Renal pelvis (tissue), 4 donors: ENCODE measurements around the gene LAPTM4A. TPM values are rescaled to one million over a fixed set of nuclear protein-coding genes. Genes with fewer than 3 reads are reported as not detected.

ENCODE experiments used
- DNase-seq: peaks from one replicate; pipeline ENCODE4 v3.0.0-alpha.2; 2013
- polyA plus RNA-seq, 3 donors: library from polyadenylated mRNA; unstranded; fragments of 120-200 nt; gene quantifications; one replicate each; pipeline ENCODE4 v1.2.1, GENCODE V29; 2013; ENCODE audit not compliant: insufficient read length in 3 of 3

Gene LAPTM4A
- polyA plus RNA-seq, 3 donors = 399 to 441 (median 432) TPM

- DNase-seq = no peak
Measured at GRCh38 chr2:20027705-20028434, 23.6 kb downstream of the LAPTM4A start.

DNA sequence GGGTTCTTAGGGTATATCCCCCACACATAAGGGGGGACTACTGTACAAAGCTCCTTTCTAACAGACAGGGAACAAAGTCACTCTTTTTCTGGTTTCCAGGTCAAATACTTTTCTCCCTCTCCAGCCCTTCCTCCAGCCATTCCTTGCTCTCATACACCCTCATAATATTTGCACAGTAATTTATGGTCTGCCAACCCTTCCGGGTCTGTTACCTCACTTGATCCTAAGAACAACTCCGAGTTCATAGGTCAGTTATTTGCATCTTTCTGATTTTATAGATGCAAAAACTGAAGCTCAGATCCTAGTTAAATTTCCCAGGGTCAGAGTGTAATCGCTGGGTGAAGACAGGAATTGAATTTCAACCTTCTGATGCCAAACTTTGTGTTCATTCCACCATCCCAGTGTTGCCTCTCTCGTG, 24.2 kb downstream of the LAPTM4A start:
- no peak for DNase-seq

- no peak for DNase-seq
Measured at GRCh38 chr2:20025065-20025786, 26.2 kb downstream of the LAPTM4A start.

GRCh38 chr2:20023688-20024087, 27.7 kb downstream of the LAPTM4A start:
- DNase-seq = no peak

DNA sequence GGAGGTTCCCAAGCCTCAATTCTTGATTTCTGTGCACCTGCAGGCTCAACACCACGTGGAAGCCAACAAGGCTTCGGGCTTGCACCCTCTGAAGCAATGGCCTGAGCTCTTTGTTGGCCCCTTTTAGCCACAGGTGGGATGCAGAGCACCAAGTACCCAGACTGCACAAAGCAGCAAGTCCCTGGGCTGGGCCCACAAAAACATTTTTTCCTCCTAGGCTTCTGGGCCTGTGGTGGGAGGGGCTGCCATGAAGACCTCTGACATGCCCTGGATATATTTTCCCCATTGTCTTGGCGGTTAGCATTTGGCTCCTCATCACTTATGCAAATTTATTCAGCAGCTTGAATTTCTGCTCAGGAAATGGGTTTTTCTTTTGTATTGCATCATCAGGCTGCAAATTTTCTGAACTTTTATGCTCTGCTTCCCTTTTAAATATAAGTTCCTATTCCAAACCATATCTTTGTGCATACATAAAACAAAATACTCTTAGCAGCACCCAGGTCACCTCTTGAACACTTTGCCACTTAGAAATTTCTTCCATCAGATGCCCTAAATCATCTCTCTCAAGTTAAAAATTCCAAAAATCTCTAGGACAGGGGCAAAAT, 29.9 kb downstream of the LAPTM4A start:
- DNase-seq = no peak

DNA sequence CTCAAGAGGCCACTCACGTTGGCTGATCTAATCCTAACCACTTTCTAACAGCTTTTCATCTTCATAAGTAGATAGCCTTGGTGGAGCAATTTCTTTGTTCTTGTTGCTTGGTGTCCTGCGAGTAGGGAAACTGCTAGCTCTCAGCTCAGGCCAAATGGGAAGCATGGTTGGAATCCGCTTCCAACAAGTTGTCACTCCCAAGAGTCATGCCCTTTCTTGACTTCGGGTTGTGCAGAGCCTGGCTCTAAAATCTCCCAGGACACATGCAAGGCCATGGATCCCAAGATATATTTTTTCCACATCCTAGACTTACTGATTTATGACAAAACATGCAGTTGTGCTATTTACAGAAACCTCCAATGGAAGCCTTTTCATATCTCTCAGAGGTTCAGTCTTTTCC, 31.7 kb downstream of the LAPTM4A start:
- DNase-seq = no peak

DNA sequence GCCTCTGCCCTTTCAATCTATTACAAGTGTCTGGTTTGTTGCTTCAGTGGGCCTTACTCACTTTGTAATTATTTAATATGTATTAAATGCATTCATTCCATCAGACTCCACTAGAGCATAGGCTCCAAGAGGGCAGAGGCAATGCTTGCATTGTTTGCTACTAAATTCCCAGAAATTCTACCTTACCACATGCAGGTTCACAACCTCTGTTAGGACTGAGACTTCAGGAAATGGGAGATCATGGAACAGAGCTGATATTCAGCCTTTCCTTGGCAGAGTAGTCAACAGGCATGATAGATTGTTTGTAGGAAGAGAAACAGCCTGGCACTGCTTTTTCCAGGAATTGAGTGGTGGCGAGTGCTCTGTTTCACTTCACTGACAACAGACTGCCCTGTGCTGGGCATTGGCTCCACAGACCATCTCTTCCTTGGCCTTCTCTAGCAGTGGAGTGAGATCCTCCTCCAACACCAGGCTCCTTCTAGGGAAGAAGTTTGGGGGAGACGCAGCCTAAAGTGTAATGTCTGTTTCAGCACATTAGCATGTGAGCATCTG, 32.8 kb downstream of the LAPTM4A start:
- no peak for DNase-seq

DNA sequence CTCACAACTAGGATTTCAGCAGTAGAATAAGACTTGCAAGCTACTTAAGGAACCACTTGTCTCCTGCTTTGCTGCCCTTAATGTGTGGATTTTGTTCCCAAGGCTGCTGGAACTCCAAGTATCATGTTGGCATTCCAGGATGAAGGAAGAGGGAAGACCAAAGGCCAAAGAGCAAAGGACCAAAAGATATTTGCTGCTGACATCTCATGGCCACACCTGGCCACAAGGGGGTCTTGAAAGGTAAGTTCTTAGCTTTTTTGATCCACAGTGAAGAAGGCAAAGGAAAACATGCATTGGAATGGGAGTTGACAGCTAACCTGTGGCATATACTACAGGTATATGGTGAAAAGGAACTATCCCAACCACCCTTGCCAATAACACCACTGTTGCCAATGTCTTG, 35.1 kb downstream of the LAPTM4A start:
- DNase-seq = no peak

DNA sequence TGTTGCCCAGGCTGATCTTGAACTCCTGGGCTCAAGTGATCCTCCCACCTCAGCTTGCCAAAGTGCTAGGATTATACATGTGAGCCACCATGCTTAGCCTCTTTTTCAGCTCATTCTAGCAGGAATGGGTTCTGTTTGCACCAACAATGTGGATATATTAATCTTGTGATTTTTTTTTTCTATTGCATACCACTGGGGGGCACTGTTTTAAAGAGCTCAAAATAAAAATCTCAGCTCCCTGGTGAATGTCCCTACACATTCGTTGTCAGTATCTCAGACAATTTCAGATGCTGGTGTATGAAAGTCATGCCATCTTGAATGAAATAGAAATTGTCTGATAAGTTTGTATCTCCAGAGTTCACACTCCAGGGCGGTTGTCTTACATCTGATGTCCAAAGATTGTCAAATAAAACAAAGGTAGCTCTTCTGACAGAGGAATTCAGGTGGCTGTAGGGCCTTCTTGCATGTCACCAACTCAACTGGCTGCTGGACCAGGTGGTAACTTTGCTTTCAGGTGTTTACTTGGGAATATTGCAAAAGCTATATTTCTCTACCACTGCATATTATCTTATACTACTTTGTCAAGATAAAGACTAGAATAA, 35.8 kb downstream of the LAPTM4A start:
- DNase-seq = peak; percentile 59

DNA sequence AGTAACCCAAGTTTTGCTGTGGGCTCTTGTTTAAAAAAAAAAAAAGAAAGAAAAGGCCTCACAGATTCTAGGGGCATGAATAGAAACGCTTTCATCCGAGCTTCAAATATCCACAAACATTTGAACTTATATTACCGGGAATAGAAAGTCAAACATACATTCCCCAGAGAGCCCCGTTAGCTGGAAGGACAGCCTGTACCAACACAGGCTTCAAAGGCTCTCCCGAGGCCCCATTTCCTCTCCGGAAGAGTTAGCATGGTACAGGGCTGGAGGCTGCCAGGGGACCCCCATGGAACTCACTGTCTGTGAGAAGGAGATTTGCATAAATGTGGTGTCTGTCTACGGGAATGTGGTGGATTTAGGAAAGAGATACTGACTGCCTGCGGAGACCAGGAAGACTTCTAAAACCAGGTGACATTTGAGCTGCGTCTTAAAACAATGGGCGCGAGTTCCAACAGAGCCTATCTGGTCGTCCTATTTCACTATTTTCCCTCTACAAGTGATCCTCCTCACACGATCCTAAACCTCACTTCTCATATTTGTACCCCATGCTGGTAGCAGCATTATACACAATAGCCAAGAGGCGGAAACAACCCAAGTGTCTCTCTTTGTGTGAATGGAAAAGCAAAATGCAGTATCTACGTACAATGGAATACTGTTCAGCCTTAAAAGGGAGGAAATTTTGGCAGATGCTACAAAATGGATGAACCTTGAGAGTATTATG, 38.1 kb downstream of the LAPTM4A start:
- DNase-seq = no peak

GRCh38 chr2:20012282-20013125, 38.9 kb downstream of the LAPTM4A start, which contains the start of gene MATN3:
MATN3 (minus strand) TSS chr2:20012668; CDS start chr2:20012631, 37 bp downstream.
- no peak for DNase-seq

DNA sequence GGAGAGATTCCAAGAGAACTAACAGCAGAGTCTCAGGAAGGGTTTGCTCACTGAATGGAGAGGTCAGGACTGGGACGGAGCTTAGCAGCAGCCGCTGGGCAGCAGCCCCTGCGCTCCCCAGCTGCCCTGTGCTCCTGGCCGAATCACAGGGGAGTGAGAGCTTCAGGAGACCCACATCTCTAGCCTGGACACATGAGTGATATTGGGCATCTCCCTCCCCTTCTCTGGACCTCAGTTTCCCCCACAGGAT, 39.5 kb downstream of the LAPTM4A start:
- DNase-seq = no peak

DNA sequence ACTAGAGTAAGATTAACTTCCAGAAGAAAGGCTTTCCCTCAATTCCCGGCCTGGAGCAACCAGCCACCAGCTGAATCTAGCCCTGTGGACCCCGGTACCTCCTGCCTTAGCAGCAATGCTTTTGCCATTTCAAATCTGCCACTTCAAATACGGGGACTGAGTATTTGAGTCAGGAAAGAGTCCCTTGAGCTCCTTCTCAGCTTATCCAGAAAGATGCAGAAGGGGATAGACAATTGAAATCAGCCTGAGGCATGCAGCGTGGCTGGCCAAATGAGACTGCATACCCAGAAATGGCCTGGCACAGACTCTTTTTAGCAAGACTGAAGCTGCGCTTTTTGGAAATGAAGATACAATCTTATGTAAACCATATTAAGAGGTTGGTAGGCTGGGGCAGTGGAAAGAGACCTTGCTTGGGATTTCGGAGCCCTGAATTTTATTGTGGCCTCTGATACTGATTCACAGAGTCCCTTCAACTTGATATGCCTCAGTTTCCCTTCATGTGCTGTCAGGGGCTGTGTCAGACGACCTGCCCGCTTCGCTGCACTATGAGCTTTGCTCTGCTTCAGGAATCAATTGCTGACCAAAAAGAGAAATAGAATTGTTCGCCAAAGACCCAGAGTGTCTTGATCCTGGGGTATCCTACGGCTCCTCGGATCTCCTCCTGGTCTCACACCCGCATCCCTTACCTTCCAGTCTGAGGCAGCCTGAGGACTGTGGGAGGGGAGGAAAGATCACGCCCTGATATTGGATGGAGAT, 40.0 kb downstream of the LAPTM4A start:
- DNase-seq = no peak

DNA sequence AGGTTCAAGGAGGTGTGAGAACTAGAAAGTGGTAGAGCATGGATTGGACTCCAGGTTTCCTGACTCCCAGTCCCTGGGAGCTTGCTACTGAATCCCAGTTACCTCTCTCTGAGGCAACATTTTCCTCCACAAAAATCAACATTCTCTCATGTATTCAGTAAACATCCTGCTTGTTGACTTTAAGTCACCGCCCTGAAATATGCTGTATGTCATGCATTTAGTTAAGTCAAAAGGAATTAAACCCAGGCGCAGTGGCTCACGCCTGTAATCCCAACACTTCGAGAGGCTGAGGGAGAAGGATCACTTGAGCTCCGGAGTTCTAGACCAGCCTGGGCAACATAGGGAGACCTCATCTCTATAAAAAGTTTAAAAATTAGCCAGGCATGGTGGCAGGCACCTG, 42.7 kb downstream of the LAPTM4A start:
- DNase-seq = no peak

- DNase-seq = no peak
Measured at GRCh38 chr2:20005891-20006470, 45.4 kb downstream of the LAPTM4A start.

- DNase-seq = no peak
Measured at GRCh38 chr2:20005067-20005627, 46.3 kb downstream of the LAPTM4A start.

GRCh38 chr2:20001361-20001863, 50.0 kb downstream of the LAPTM4A start:
- no peak for DNase-seq

DNA sequence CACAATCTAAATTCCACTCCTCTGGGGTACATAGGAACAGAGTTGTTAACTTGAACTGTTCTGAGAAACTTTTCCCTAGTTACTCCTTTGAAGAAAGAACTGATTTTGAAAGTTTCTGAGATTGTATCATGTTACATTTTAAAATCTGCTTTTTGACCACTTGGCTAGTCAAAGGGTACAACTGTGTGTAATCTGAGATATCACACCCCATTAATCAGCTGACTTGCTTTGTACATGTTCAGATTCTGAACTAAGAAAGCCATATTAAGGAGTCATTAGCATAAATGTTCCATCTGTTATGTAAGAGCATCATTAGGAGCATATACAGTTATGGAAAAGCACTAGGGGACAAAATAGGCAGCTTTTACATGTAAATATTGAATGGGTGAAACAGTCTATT, 57.7 kb downstream of the LAPTM4A start:
- DNase-seq = no peak

DNA sequence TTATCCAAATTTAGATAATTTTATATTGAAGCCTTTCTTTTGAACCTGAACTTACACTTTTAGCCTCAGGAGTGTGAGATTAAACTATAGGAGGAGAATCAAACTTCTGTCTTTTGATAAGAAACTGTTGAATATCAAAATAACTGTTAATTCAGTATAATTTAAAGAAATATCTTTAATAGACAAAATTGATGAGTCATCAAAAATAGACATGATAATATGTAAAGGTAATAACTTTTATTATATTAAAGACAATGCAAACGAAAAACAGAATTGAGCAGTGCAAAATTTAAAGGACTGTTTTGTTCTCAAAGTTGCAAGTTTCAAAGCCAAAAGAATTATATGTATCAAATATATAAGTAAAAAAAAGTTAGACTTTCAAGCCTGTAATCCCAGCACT, 59.5 kb downstream of the LAPTM4A start:
- DNase-seq = no peak
